Measurements from ENCODE around the gene RHOT1.
"Not testable (repeated sequence)": the region's sequence is repeated elsewhere in the genome, so short reads cannot be mapped to it uniquely, and the experiment has no call there.

Gene RHOT1

GRCh38 chr17:32116937-32117336, 25.4 kb upstream of the RHOT1 start:
- DNase-seq, result no peak
- TF ChIP-seq GATA1 (IDR thresholded peaks at IDR 0.05; ENCODE audit: low read depth, low read length) (no peak), POLR2A (IDR thresholded peaks at IDR 0.05; ENCODE audit: low read length) (no peak)

- no peak for DNase-seq
- TF ChIP-seq POLR2A (IDR thresholded peaks at IDR 0.05; ENCODE audit: low read length) (no peak), GATA1 (IDR thresholded peaks at IDR 0.05; ENCODE audit: low read depth, low read length) (no peak)
These were observed 24.9 kb upstream of the RHOT1 start for GRCh38 chr17:32117399-32117798.

- DNase-seq, result not testable (repeated sequence)
These were observed 24.2 kb upstream of the RHOT1 start for GRCh38 chr17:32118088-32118487.

GRCh38 chr17:32118835-32119234, 23.5 kb upstream of the RHOT1 start:
- no peak for TF ChIP-seq POLR2A (IDR thresholded peaks at IDR 0.05; ENCODE audit: low read length)
- no peak for TF ChIP-seq GATA1 (IDR thresholded peaks at IDR 0.05; ENCODE audit: low read depth, low read length)
- no peak for DNase-seq

- no peak for TF ChIP-seq POLR2A (IDR thresholded peaks at IDR 0.05; ENCODE audit: low read length)
- no peak for TF ChIP-seq GATA1 (IDR thresholded peaks at IDR 0.05; ENCODE audit: low read depth, low read length)
- no peak for DNase-seq
These were observed 22.2 kb upstream of the RHOT1 start for GRCh38 chr17:32120141-32120540.

GRCh38 chr17:32120716-32121115, 21.6 kb upstream of the RHOT1 start:
- TF ChIP-seq POLR2A (IDR thresholded peaks at IDR 0.05; ENCODE audit: low read length) (no peak), GATA1 (IDR thresholded peaks at IDR 0.05; ENCODE audit: low read depth, low read length) (no peak)
- DNase-seq, result no peak

- no peak for TF ChIP-seq POLR2A (IDR thresholded peaks at IDR 0.05; ENCODE audit: low read length)
- TF ChIP-seq GATA1 (IDR thresholded peaks at IDR 0.05; ENCODE audit: low read depth, low read length), result no peak
- DNase-seq, result no peak
These were observed 18.5 kb upstream of the RHOT1 start for GRCh38 chr17:32123782-32124181.

GRCh38 chr17:32124985-32125847, 17.1 kb upstream of the RHOT1 start:
- peak; percentile 17 for TF ChIP-seq POLR2A (IDR thresholded peaks at IDR 0.05; ENCODE audit: low read length)
- no peak for TF ChIP-seq GATA1 (IDR thresholded peaks at IDR 0.05; ENCODE audit: low read depth, low read length)

GRCh38 chr17:32125848-32126153, 16.5 kb upstream of the RHOT1 start:
- no peak for TF ChIP-seq POLR2A (IDR thresholded peaks at IDR 0.05; ENCODE audit: low read length)
- TF ChIP-seq GATA1 (IDR thresholded peaks at IDR 0.05; ENCODE audit: low read depth, low read length), result no peak
- no peak for DNase-seq

More at GRCh38 chr17:32124985-32125847, 17.1 kb upstream of the RHOT1 start:
- no peak for DNase-seq

- TF ChIP-seq GATA1 (IDR thresholded peaks at IDR 0.05; ENCODE audit: low read depth, low read length) (no peak), POLR2A (IDR thresholded peaks at IDR 0.05; ENCODE audit: low read length) (no peak)
- no peak for DNase-seq
These were observed 16.0 kb upstream of the RHOT1 start for GRCh38 chr17:32126325-32126724.

- DNase-seq, result no peak
These were observed 15.6 kb upstream of the RHOT1 start for GRCh38 chr17:32126746-32127145.

GRCh38 chr17:32127158-32127897, 15.0 kb upstream of the RHOT1 start:
- TF ChIP-seq POLR2A (IDR thresholded peaks at IDR 0.05; ENCODE audit: low read length) (peak; percentile 76), GATA1 (IDR thresholded peaks at IDR 0.05; ENCODE audit: low read depth, low read length) (no peak)
- peak; percentile 87 to 88 for DNase-seq

More at GRCh38 chr17:32126746-32127145, 15.6 kb upstream of the RHOT1 start:
- TF ChIP-seq POLR2A (IDR thresholded peaks at IDR 0.05; ENCODE audit: low read length), result no peak
- TF ChIP-seq GATA1 (IDR thresholded peaks at IDR 0.05; ENCODE audit: low read depth, low read length), result no peak

GRCh38 chr17:32128470-32128869, 13.8 kb upstream of the RHOT1 start:
- peak in 1 of 2 experiments; percentile 16 for DNase-seq

GRCh38 chr17:32135497-32136117, 6.7 kb upstream of the RHOT1 start:
- peak; percentile 25 to 42 for DNase-seq

GRCh38 chr17:32136856-32137255, 5.4 kb upstream of the RHOT1 start:
- peak; percentile 92 to 96 for DNase-seq
- TF ChIP-seq POLR2A (IDR thresholded peaks at IDR 0.05; ENCODE audit: low read length), result peak; percentile 71
- TF ChIP-seq GATA1 (IDR thresholded peaks at IDR 0.05; ENCODE audit: low read depth, low read length), result no peak

- DNase-seq, result not testable (repeated sequence)
These were observed 2.8 kb upstream of the RHOT1 start for GRCh38 chr17:32139504-32139903.
